Right lobe of liver (tissue), 4 donors: Measurements from ENCODE around the gene CTNND2.

Source experiments
- CTCF ChIP-seq, 4 donors: fragments of 200-600 bp in 3 of 4; fragments of 450-650 bp in 1 of 4; IDR thresholded peaks; one replicate each; pipeline versions ENCODE4 v1.5.1 to v1.8.0; 2016 to 2022; ENCODE audit warnings: antibody characterized with exemption in 4 of 4, mild to moderate bottlenecking in 2 of 4
- POLR2A ChIP-seq: fragments of 450-650 bp; IDR thresholded peaks from one replicate; pipeline ENCODE4 v1.6.1; 2017; ENCODE audit warnings: antibody characterized with exemption, mild to moderate bottlenecking
- donor health status: DM: no; HTN: no; CAD: no.
- donor health status: DM: no; HTN: no; CAD: no.
- donor health status: DM: no; HTN: yes; CAD: no.

GRCh38 chr5:11588803-11589202 is 315.4 kb downstream of the CTNND2 start:
- TF ChIP-seq CTCF (IDR thresholded peaks at IDR 0.05) (no peak), POLR2A (no peak)
